ENCODE results near the gene PJA2. TPM values are rescaled to one million over a fixed set of nuclear protein-coding genes. Genes with fewer than 3 reads are reported as not detected.

PJA2 gene
- total and polyA plus RNA-seq, 2 of the 8 experiments (the other 6 are each of a cell fraction or from before 2014, with no cell fraction given): 15.3 to 47.7 TPM

DNA sequence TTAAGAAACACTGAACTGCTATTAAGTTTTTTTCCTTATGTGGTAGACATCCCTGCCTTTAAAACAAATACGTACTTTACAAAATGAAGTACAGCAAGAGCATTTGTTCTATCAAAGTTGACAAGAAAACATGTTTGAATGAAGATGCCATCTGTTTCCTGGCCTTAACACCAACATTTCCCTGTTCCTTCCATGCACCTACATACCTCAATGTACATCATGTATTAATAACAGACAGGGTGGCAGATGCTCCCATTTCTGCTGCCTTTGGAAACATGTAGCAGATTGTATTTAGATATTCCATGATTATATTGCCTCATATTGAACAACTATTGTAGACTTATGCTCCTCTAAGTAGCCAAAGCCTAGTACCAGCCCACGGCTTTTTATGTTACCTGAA lies 104.4 kb downstream of the PJA2 start:
- FAIRE-seq (no peak), DNase-seq (ENCODE audit: low read depth in 1 of 2, low spot score in 2 of 2) (no peak)
- no peaks in the 10 kb centered on the region for H4K20me1 ChIP-seq (replicated peaks in 1 of 2; ENCODE audit: control insufficient read depth in 1 of 2, insufficient read depth in 2 of 2, low read length in 2 of 2)
- TF ChIP-seq BACH1 (IDR thresholded peaks at IDR 0.05; ENCODE audit: low read length): no peak
- TF ChIP-seq, protein P1, sequence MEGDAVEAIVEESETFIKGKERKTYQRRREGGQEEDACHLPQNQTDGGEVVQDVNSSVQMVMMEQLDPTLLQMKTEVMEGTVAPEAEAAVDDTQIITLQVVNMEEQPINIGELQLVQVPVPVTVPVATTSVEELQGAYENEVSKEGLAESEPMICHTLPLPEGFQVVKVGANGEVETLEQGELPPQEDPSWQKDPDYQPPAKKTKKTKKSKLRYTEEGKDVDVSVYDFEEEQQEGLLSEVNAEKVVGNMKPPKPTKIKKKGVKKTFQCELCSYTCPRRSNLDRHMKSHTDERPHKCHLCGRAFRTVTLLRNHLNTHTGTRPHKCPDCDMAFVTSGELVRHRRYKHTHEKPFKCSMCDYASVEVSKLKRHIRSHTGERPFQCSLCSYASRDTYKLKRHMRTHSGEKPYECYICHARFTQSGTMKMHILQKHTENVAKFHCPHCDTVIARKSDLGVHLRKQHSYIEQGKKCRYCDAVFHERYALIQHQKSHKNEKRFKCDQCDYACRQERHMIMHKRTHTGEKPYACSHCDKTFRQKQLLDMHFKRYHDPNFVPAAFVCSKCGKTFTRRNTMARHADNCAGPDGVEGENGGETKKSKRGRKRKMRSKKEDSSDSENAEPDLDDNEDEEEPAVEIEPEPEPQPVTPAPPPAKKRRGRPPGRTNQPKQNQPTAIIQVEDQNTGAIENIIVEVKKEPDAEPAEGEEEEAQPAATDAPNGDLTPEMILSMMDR (IDR thresholded peaks at IDR 0.05; ENCODE audit: control extremely low read depth in 1 of 3, insufficient read depth in 1 of 3, low read depth in 1 of 3, low read length in 3 of 3): no peak
- TF ChIP-seq CBX5 (IDR thresholded peaks at IDR 0.05; ENCODE audit: low read depth, low read length): no peak
- TF ChIP-seq RXRA (IDR thresholded peaks at IDR 0.05; ENCODE audit: insufficient read depth, low read depth, low read length): no peak
- no peak for TF ChIP-seq SIN3A (conservative IDR thresholded peaks at IDR 0.05 in 1 of 2, IDR thresholded peaks at IDR 0.05 in 1 of 2; ENCODE audit: low read depth in 1 of 2, low read length in 2 of 2)
- no peak overlapping the region for H4K5ac ChIP-seq (ENCODE audit: insufficient read length, low read depth, low read length)
- H3K23me2 ChIP-seq (ENCODE audit: low read depth, low read length): no peaks in the 10 kb centered on the region
- no peak overlapping the region for H3K4me3 ChIP-seq (ENCODE audit: extremely low read depth in 1 of 4, insufficient read depth in 2 of 4, low read depth in 3 of 4, low read length in 4 of 4)
- H2AK5ac ChIP-seq (ENCODE audit: low read depth, low read length): no peak overlapping the region
- POLR2A ChIA-PET (ENCODE audit: partially characterized antibody): no interaction called here
- no peak overlapping the region for H2BK5ac ChIP-seq (ENCODE audit: low read depth, low read length)
- H3K36me3 ChIP-seq (ENCODE audit: control insufficient read depth in 2 of 4, insufficient read depth in 4 of 4, low read length in 3 of 4): no peaks in the 10 kb centered on the region
- H3K4me2 ChIP-seq (ENCODE audit: insufficient read depth in 1 of 2, low read depth in 2 of 2, low read length in 2 of 2): no peak overlapping the region
- no peak overlapping the region for H3K4ac ChIP-seq (replicated peaks; ENCODE audit: insufficient read length, low read depth, low read length)
- H2BK120ac ChIP-seq (replicated peaks; ENCODE audit: low read depth, low read length): no peak overlapping the region
- no peak overlapping the region for H3K27ac ChIP-seq (ENCODE audit: low read depth, low read length)
- H3K18ac ChIP-seq (ENCODE audit: extremely low read depth, low read length): no peak overlapping the region
- H2BK12ac ChIP-seq (ENCODE audit: low read depth, low read length): no peak overlapping the region
- WGBS, 2 experiments (ENCODE audit: extremely low coverage in 1 of 2, insufficient coverage in 1 of 2, insufficient read length in 1 of 2, insufficient replicate concordance in 2 of 2, low coverage in 1 of 2, low lambda C conversion rate in 2 of 2, missing lambda C conversion rate in 1 of 2): 79% methylated on average over 2 of the region's 2 CpGs; no CpG with 5 or more reads in 1 of the 2 experiments
- H3K23ac ChIP-seq (ENCODE audit: insufficient read length): no peak overlapping the region
- H2BK15ac ChIP-seq (ENCODE audit: low read length): no peak overlapping the region
- H4K91ac ChIP-seq (replicated peaks; ENCODE audit: insufficient read length, low read length): no peak overlapping the region
- CTCF ChIA-PET (ENCODE audit: partially characterized antibody): interaction anchor here (0.5 to 1.3 kb wide), 2 partner anchors 160 to 782 kb away, joined by 3 read pairs; no protein-coding TSS in a partner anchor
- H2BK20ac ChIP-seq (ENCODE audit: low read length): no peak overlapping the region
- H3K79me2 ChIP-seq (ENCODE audit: control insufficient read depth in 1 of 2, insufficient read depth in 2 of 2, low read length in 2 of 2): no peaks in the 10 kb centered on the region
- H3K4me1 ChIP-seq (replicated peaks in 1 of 4; ENCODE audit: control insufficient read depth in 3 of 4, insufficient read depth in 4 of 4, low read length in 3 of 4): peaks cover 0 to 4% (median 0%) of the 10 kb centered on the region in 4 experiments; a peak in 2 of 7 replicates
- H3K79me1 ChIP-seq (ENCODE audit: low read depth, low read length): no peaks in the 10 kb centered on the region
- H3K56ac ChIP-seq (replicated peaks; ENCODE audit: insufficient read length, low read depth, low read length): no peak overlapping the region
- no peak overlapping the region for H3K9ac ChIP-seq (replicated peaks in 1 of 4; ENCODE audit: extremely low read depth in 1 of 4, low read depth in 3 of 4, low read length in 3 of 4)
- H3K14ac ChIP-seq (ENCODE audit: insufficient read length): no peak overlapping the region
- H4K8ac ChIP-seq (ENCODE audit: extremely low read depth, insufficient read depth, low read length): no peak overlapping the region
- H2AFZ ChIP-seq (ENCODE audit: low read length): no peak overlapping the region
- no peaks in the 10 kb centered on the region for H3K27me3 ChIP-seq (replicated peaks in 1 of 4; ENCODE audit: control insufficient read depth in 3 of 4, extremely low read depth in 1 of 4, insufficient read depth in 3 of 4, low read length in 3 of 4)
- H3K9me3 ChIP-seq (ENCODE audit: insufficient read depth in 2 of 2, low read depth in 1 of 2, low read length in 1 of 2): no peaks in the 10 kb centered on the region

Measured in H1 (cell line).